H1 (cell line): ENCODE data around the gene USP36. TPM values are rescaled to one million over a fixed set of nuclear protein-coding genes. Genes with fewer than 3 reads are reported as not detected.

Source experiments
- CHD7 ChIP-seq: fragments of 300-600 bp; sonication (generic); IDR thresholded peaks from 2 replicates; pipeline ENCODE4 v1.7.1; 2012; ENCODE audit warnings: low read length, moderate library complexity, mild to moderate bottlenecking, inconsistent platforms; ENCODE audit not compliant: insufficient replicate concordance
- EP300 ChIP-seq, 2 experiments: IDR thresholded peaks; 1 replicate in 1 of 2; 2 replicates in 1 of 2; pipeline ENCODE4 v1.6.1; 2011 to 2012; ENCODE audit warnings: low read depth in 2 of 2, low read length in 2 of 2, mild to moderate bottlenecking in 2 of 2, borderline replicate concordance in 1 of 2, inconsistent platforms in 1 of 2, moderate library complexity in 1 of 2
- EZH2 ChIP-seq: fragments of 200-600 bp; sonication (generic); IDR thresholded peaks from 2 replicates; pipeline ENCODE4 v1.7.1; 2012; ENCODE audit warnings: low read depth, mild to moderate bottlenecking, moderate library complexity, low read length, inconsistent platforms; ENCODE audit not compliant: severe bottlenecking
- SUZ12 ChIP-seq: fragments of 200-600 bp; sonication (generic); IDR thresholded peaks from 2 replicates; pipeline ENCODE4 v1.6.1; 2012; ENCODE audit warnings: mild to moderate bottlenecking, inconsistent platforms, low read length, moderate library complexity, mixed read lengths
- polyA plus RNA-seq, 7 experiments: library from polyadenylated mRNA; depleted of rRNA in 3 of 7; stranded (reverse) in 5 of 7; unstranded in 2 of 7; fragments of >200 nt in 5 of 7; fragments of 200-250 nt in 2 of 7; gene quantifications; 1 replicate in 5 of 7; 2 replicates in 1 of 7; 4 replicates in 1 of 7; pipeline versions ENCODE4 v1.2.1 to v1.2.3, GENCODE V29; 2011 to 2013; ENCODE audit warnings: missing spikeins in 2 of 7, mixed read lengths in 2 of 7
- total RNA-seq: library from RNA; stranded (reverse); fragmentation: NEBNext Ultra II Directional; extraction: Animal tissue kit (Norgen Biotek cat#: 25700); gene quantifications from 2 replicates; pipeline ENCODE4 v1.2.1, GENCODE V29; 2021

The USP36 gene
- total and polyA plus RNA-seq, 2 of the 8 experiments (the other 6 are each of a cell fraction or from before 2014, with no cell fraction given): 40.7 to 67.7 TPM

GRCh38 chr17:78767806-78768205 is 72.8 kb downstream of the USP36 start (continued):
- no peak for TF ChIP-seq EZH2
- TF ChIP-seq EP300 (IDR thresholded peaks at IDR 0.05; ENCODE audit: borderline replicate concordance in 1 of 2, low read depth in 2 of 2, low read length in 2 of 2): no peak
- TF ChIP-seq SUZ12: no peak
- TF ChIP-seq CHD7: no peak
